T-helper 1 cell (primary cell): ENCODE data around the gene RALGAPB.

ENCODE experiments used
- DNase-seq, 5 donors: peaks; one replicate each; pipeline ENCODE4 v3.0.0-alpha.2; 2012 to 2020

RALGAPB gene

GRCh38 chr20:38617011-38617829 lies 144.6 kb downstream of the RALGAPB start:
- DNase-seq = no peak

DNA sequence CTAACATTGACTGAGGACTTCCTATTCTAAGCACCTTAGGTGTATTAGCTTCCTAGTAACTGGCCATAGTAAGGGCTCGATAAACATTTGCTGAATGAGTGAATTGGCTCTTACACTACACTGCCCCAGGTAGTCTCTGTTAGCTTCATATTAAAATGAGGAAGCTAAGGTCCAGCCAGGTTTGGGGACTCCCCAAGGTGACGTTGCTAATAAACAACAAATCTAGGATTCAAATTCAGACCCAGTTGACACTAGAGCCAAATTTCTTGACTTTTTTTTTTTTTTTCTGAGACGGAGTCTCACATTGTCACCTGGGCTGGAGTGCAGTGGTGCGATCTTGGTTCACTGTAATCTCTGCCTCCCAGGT lies 145.2 kb downstream of the RALGAPB start:
- DNase-seq = no peak

- DNase-seq = no peak
Measured at GRCh38 chr20:38620441-38620840, 147.8 kb downstream of the RALGAPB start.

DNA sequence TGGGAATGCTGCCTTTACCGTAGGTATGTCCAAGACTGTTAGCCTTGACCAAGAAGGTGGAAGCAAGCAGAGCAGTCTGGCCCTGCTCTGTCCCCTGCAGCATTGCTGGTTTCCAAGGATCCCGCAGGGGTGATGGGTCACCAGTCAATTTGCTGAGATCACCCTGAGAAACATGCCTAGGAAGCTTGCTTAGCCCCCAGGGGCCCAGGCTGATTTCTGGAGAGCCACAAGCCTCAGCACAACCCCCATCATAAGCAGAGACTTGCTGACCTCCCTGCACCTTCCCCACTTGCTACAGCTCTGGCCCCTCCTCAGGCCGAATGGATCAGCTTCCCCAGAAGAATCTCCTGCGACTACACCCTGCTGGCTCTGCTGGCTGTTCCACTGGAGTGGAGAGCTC lies 150.4 kb downstream of the RALGAPB start:
- no peak for DNase-seq

- no peak for DNase-seq
Measured at GRCh38 chr20:38624084-38624483, 151.4 kb downstream of the RALGAPB start.

DNA sequence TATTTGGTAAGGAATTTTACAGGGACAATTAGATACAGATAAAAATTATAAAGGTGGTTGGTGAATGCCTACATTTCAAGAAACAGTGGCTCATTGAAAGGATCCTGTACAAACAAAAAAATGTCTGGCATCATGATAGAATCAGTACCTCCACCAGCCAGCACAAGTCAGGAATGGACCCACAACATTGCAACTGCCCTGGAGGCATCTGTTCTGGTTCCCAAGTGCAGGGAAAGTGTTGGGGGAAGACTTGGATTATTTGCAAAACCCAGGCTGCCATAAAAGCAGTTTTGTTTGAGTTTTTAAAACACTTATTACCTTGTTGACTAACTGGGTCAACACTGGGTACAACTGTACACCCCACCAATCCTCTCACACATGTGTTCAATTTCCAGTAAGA lies 153.3 kb downstream of the RALGAPB start:
- no peak for DNase-seq

DNA sequence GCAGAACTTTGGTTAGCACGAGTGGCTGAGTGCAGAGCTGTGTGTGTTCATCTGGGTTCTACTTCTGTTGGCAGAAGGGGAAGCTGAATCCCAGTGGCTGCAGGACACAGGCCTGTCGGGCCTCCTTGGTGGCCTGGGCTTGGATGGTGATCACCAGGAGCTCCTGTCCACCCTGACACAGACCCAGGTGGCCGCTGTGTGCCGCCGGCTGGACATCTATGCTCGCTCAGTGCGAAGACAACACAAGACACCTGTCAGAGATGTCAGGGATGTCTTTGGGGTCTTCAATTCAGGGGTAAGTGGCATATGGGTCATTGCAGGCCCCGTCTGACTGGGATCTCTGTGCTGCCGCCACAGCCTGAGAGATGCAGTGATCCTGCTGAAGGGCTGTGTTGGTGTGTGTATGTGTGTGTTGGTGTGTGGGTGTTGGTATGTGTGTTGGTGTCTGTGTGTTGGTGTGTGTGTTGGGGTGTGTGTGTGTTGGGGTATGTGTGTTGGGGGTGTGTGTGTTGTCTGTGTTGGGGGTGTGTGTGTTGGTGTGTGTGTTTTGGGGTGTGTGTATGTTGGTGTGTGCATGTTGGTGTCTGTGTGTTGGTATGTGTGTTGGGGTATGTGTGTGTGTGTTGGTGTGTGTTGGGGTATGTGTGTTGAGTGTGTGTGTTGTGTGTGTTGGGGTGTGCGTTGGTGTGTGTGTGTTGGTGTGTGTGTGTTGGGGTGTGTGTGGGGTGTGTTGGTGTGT lies 154.4 kb downstream of the RALGAPB start:
- no peak for DNase-seq
